Liver (tissue), 2 donors: ENCODE data around the gene ARID5A.

Source experiments
- CTCF ChIP-seq: fragments of 150-350 bp; IDR thresholded peaks from 2 replicates; pipeline ENCODE4 v1.5.1; 2017; ENCODE audit warnings: improper control_type of control experiment, low read depth, low read length; ENCODE audit not compliant: missing input control
- FOXA1 ChIP-seq: IDR thresholded peaks from 2 replicates; pipeline ENCODE4 v1.6.1; 2016; ENCODE audit warnings: antibody characterized with exemption
- YY1 ChIP-seq: IDR thresholded peaks from 2 replicates; pipeline ENCODE4 v1.6.1; 2016; ENCODE audit warnings: antibody characterized with exemption, mild to moderate bottlenecking
- TF ChIP-seq, protein P1 (sequence below): IDR thresholded peaks from 2 replicates; pipeline ENCODE4 v1.6.1; 2016; ENCODE audit warnings: antibody characterized with exemption
- donor health status: healthy.

DNA sequence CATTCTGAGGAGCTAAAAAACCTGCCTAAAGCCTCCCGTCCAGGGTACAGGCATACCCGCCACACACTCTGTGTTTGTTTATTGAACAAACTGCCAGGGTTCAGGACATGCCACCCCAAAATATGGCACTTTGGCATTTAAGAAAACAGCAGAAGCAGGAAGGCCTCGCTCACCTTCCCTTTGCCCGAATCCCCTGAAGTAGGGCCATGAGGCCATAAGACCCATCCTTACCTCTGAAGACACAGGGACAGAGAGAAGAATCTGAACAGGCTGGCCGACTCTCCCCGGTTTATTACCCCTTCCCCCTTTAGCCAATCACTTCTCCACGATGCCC is 29.7 kb upstream of the ARID5A start:
- TF ChIP-seq YY1, result no peak
- TF ChIP-seq CTCF, result no peak
- TF ChIP-seq, protein P1, sequence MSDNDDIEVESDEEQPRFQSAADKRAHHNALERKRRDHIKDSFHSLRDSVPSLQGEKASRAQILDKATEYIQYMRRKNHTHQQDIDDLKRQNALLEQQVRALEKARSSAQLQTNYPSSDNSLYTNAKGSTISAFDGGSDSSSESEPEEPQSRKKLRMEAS, result no peak
- TF ChIP-seq FOXA1, result no peak
